IPS-20b (cell line): ENCODE results near the gene MBP.

Source experiments
- H3K27ac ChIP-seq: one replicate; pipeline ENCODE4 v1.5.1; 2013; ENCODE audit warnings: low read length
- H3K27me3 ChIP-seq: 2 replicates; pipeline ENCODE4 v1.6.1; 2013; ENCODE audit warnings: mild to moderate bottlenecking, low read length, inconsistent platforms; ENCODE audit not compliant: insufficient read depth
- H3K36me3 ChIP-seq: 2 replicates; pipeline ENCODE4 v1.6.1; 2013; ENCODE audit warnings: low read depth, mild to moderate bottlenecking, inconsistent platforms, low read length, moderate library complexity; ENCODE audit not compliant: insufficient read depth
- H3K4me1 ChIP-seq: 2 replicates; pipeline ENCODE4 v1.6.1; 2013; ENCODE audit warnings: mild to moderate bottlenecking, control low read depth, inconsistent platforms, low read length, moderate library complexity; ENCODE audit not compliant: insufficient read depth
- H3K4me3 ChIP-seq: 2 replicates; pipeline ENCODE4 v1.5.1; 2013; ENCODE audit warnings: mild to moderate bottlenecking, low read length, inconsistent platforms
- H3K9ac ChIP-seq: 2 replicates; pipeline ENCODE4 v1.6.1; 2013; ENCODE audit warnings: low read depth, mild to moderate bottlenecking, inconsistent platforms, low read length, moderate library complexity
- H3K9me3 ChIP-seq: 2 replicates; pipeline ENCODE4 v1.6.1; 2013; ENCODE audit warnings: mild to moderate bottlenecking, low read depth, low read length, inconsistent platforms; ENCODE audit not compliant: insufficient read depth

The MBP gene

DNA sequence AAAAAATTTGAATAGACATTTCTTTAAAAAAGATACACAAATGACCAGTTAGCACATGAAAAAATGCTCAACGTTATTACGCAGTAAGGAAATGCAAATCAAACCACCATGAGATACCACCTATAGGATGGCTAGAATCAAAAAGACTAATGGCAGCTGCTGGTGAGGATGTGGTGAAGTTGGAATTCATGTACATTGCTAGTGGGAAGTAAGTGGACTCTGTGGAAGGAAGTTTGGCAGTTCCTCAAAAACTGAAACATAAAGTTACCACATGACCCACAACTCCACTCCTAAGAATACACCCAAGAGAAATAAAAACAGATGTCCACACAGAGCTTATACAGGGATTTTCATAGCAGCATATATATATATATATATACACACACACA is 51.2 kb downstream of the MBP start:
- Histone ChIP-seq H3K4me3 (no peak overlapping the region), H3K4me1 (0 out of 2 replicates have a peak, but pooled peaks cover 5% of the 10 kb centered on the region), H3K27ac (no peak overlapping the region), H3K36me3 (no peaks in the 10 kb centered on the region), H3K9ac (no peak overlapping the region), H3K9me3 (no peaks in the 10 kb centered on the region), H3K27me3 (peaks cover 8% of the 10 kb centered on the region)

GRCh38 chr18:77079954-77080682 is 52.5 kb downstream of the MBP start:
- Histone ChIP-seq H3K9me3 (no peaks in the 10 kb centered on the region), H3K36me3 (no peaks in the 10 kb centered on the region), H3K9ac (no peak overlapping the region), H3K4me3 (no peak overlapping the region), H3K27me3 (no peaks in the 10 kb centered on the region), H3K27ac (no peak overlapping the region), H3K4me1 (0 out of 2 replicates have a peak, but pooled peaks cover 5% of the 10 kb centered on the region)

DNA sequence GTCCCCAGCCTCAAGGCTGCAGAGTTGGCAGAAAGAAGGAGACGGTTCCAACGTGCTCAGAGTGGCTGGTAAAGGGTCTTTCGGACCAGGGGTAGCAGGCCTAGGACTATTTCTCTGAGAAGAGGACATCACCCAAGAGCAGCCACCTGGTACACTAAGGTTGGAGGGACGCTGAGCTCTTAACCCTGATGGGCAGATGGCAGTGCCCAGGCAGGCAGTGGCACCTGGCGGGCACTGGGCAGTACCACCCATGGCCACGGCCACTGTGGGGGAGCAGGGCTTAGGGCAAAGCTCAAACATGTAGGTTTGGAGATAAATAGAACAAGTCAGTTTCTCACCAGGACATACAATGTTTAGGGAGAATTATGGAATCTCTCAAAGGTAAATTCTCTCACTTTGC is 53.5 kb downstream of the MBP start:
- no peaks in the 10 kb centered on the region for H3K9me3 ChIP-seq
- H3K36me3 ChIP-seq: no peaks in the 10 kb centered on the region
- H3K9ac ChIP-seq: no peak overlapping the region
- H3K4me3 ChIP-seq: no peak overlapping the region
- no peaks in the 10 kb centered on the region for H3K27me3 ChIP-seq
- H3K27ac ChIP-seq: no peak overlapping the region
- 0 out of 2 replicates have a peak, but pooled peaks cover 5% of the 10 kb centered on the region for H3K4me1 ChIP-seq

DNA sequence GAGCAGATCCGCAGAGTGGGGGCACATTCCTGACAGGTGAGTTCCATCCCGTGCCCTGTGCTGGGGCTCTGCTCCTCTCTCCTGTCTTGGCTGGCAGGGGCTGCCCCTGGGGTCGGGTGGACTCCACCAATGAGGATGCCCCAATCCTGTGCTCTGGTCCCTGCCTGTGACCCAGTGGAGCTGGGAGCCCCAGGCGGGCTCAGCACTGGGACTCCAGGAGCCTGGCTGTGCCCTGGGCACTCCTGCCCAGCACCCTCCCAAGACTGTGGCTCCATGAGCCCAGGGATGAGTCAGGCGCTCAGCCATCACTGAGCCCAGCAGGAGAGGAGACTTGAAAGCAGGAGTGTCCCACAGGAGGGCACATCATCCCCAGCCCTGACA is 53.9 kb downstream of the MBP start:
- Histone ChIP-seq H3K27ac (no peak overlapping the region), H3K4me3 (no peak overlapping the region)

GRCh38 chr18:77077941-77078689 is 54.5 kb downstream of the MBP start:
- Histone ChIP-seq H3K9me3 (no peaks in the 10 kb centered on the region), H3K4me3 (no peak overlapping the region), H3K36me3 (no peaks in the 10 kb centered on the region)

More for the DNA sequence above, 53.9 kb downstream of the MBP start:
- Histone ChIP-seq H3K4me1 (0 out of 2 replicates have a peak, but pooled peaks cover 5% of the 10 kb centered on the region), H3K36me3 (no peaks in the 10 kb centered on the region), H3K9me3 (no peaks in the 10 kb centered on the region), H3K27me3 (no peaks in the 10 kb centered on the region), H3K9ac (no peak overlapping the region)

GRCh38 chr18:77077401-77077800 is 55.2 kb downstream of the MBP start:
- no peaks in the 10 kb centered on the region for H3K36me3 ChIP-seq
- H3K27me3 ChIP-seq: no peaks in the 10 kb centered on the region
- 0 out of 2 replicates have a peak, but pooled peaks cover 5% of the 10 kb centered on the region for H3K4me1 ChIP-seq
- H3K9ac ChIP-seq: no peak overlapping the region
- no peaks in the 10 kb centered on the region for H3K9me3 ChIP-seq
- no peak overlapping the region for H3K4me3 ChIP-seq
- no peak overlapping the region for H3K27ac ChIP-seq

More at GRCh38 chr18:77077941-77078689, 54.5 kb downstream of the MBP start:
- H3K4me1 ChIP-seq: 0 out of 2 replicates have a peak, but pooled peaks cover 5% of the 10 kb centered on the region
- H3K27ac ChIP-seq: no peak overlapping the region
- no peaks in the 10 kb centered on the region for H3K27me3 ChIP-seq
- H3K9ac ChIP-seq: no peak overlapping the region

DNA sequence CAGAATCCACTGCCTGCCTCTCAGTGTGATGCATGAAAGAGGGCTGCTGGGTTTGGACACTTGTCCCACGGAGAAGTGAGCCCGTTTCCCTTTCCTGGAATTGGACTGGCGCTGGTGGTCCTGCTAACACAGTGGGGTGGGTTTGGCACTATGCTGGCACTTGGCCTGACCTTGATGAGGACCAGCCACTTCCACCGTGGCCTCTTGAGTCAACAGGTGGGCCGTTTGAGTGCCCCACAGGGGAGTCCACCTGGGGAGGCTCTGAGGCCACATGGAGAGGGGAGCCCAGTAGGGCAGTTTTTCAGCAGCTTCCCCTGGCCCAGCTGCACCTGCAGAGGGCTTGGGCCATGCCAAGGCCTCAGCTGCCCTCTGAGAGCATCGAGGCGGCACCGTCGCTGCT is 56.5 kb downstream of the MBP start:
- Histone ChIP-seq H3K4me1 (0 out of 2 replicates have a peak, but pooled peaks cover 5% of the 10 kb centered on the region), H3K27ac (no peak overlapping the region), H3K9me3 (no peaks in the 10 kb centered on the region), H3K27me3 (no peaks in the 10 kb centered on the region), H3K36me3 (no peaks in the 10 kb centered on the region), H3K9ac (no peak overlapping the region), H3K4me3 (no peak overlapping the region)

GRCh38 chr18:77074431-77074830 is 58.2 kb downstream of the MBP start:
- Histone ChIP-seq H3K9ac (no peak overlapping the region), H3K36me3 (no peaks in the 10 kb centered on the region), H3K4me1 (peaks cover 10% of the 10 kb centered on the region; the same call in 1 of the 2 replicates), H3K27ac (no peak overlapping the region), H3K27me3 (no peaks in the 10 kb centered on the region), H3K9me3 (no peaks in the 10 kb centered on the region), H3K4me3 (no peak overlapping the region)

- peaks cover 12% of the 10 kb centered on the region; the same call in 1 of the 2 replicates for H3K4me1 ChIP-seq
- no peak overlapping the region for H3K9ac ChIP-seq
- H3K9me3 ChIP-seq: no peaks in the 10 kb centered on the region
- no peaks in the 10 kb centered on the region for H3K27me3 ChIP-seq
- H3K27ac ChIP-seq: no peak overlapping the region
- H3K4me3 ChIP-seq: no peak overlapping the region
- no peaks in the 10 kb centered on the region for H3K36me3 ChIP-seq
These were observed 59.1 kb downstream of the MBP start for GRCh38 chr18:77073336-77074093.

GRCh38 chr18:77072566-77072965 is 60.0 kb downstream of the MBP start:
- Histone ChIP-seq H3K4me3 (no peak overlapping the region), H3K36me3 (no peaks in the 10 kb centered on the region), H3K27me3 (no peaks in the 10 kb centered on the region), H3K9ac (no peak overlapping the region), H3K9me3 (no peaks in the 10 kb centered on the region), H3K27ac (no peak overlapping the region), H3K4me1 (peaks cover 12% of the 10 kb centered on the region; the same call in 1 of the 2 replicates)

- Histone ChIP-seq H3K4me3 (no peak overlapping the region), H3K27me3 (no peaks in the 10 kb centered on the region), H3K4me1 (peaks cover 12% of the 10 kb centered on the region; the same call in 1 of the 2 replicates), H3K9me3 (no peaks in the 10 kb centered on the region), H3K27ac (no peak overlapping the region), H3K9ac (no peak overlapping the region), H3K36me3 (no peaks in the 10 kb centered on the region)
These were observed 60.8 kb downstream of the MBP start for GRCh38 chr18:77071711-77072292.
